Right atrium auricular region (tissue), 2 donors: Measurements from ENCODE around the gene PRF1. TPM values are rescaled to one million over a fixed set of nuclear protein-coding genes. Genes with fewer than 3 reads are reported as not detected.

Experiments
- DNase-seq: peaks from one replicate; pipeline ENCODE4 v3.0.0-alpha.2; 2019; ENCODE audit warnings: low spot score
- H3K27ac ChIP-seq, 2 donors: fragments of 200-600 bp; sonication (generic); 1 replicate in 1 of 2; 2 replicates in 1 of 2; pipeline ENCODE4 v1.5.1; 2016 to 2019
- H3K27me3 ChIP-seq, 2 donors: fragments of 200-600 bp; sonication (generic); one replicate each; pipeline versions ENCODE4 v1.5.1 to v1.6.0; 2017 to 2019
- H3K36me3 ChIP-seq: fragments of 200-600 bp; sonication (generic); one replicate; pipeline ENCODE4 v1.5.1; 2016
- H3K4me1 ChIP-seq, 2 donors: fragments of 200-600 bp; sonication (generic); one replicate each; pipeline versions ENCODE4 v1.5.1 to v1.6.0; 2017 to 2019
- H3K4me3 ChIP-seq, 2 donors: fragments of 200-600 bp; sonication (generic); 1 replicate in 1 of 2; 2 replicates in 1 of 2; pipeline ENCODE4 v1.5.1; 2017 to 2019; ENCODE audit warnings: mild to moderate bottlenecking in 1 of 2, moderate library complexity in 1 of 2
- H3K9me3 ChIP-seq, 2 donors: fragments of 200-600 bp; sonication (generic); one replicate each; pipeline ENCODE4 v1.5.1; 2019
- total RNA-seq, 2 donors: library from RNA; depleted of rRNA; stranded (reverse); fragments of >200 nt; gene quantifications; one replicate each; pipeline ENCODE4 v1.1.0, GENCODE V29; 2016
- TF ChIP-seq, protein P1 (sequence below), 2 donors: fragments of 200-600 bp; sonication (generic); IDR thresholded peaks; one replicate each; pipeline ENCODE4 v1.5.1; 2019; ENCODE audit warnings: antibody characterized with exemption in 2 of 2

Gene PRF1
- total RNA-seq, 2 donors from 2014 or later, result 1.1 to 1.4 TPM

DNA sequence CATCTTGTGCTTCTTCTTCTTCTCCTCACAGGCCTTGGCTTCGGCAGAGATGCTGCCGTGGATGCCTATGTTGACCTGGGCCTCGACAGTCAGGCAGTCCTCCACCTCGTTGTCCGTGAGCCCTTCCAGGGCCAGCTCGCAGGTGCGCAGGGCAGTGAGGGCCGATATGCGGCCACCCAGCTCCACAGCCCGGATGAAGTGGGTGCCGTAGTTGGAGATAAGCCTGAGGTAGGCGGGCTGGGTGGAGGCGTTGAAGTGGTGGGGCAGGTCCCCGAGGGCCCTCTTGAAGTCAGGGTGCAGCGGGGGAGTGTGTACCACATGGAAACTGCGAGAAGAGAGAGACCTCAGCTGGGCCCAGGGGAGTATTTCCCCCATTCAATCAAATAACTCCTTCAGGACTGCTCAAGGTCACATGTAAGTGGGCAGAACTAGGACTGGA, 3.7 kb downstream of the PRF1 start:
- H3K4me3 ChIP-seq, result no peak overlapping the region
- DNase-seq, result peak; percentile 42
- H3K4me1 ChIP-seq, result no peaks in the 10 kb centered on the region
- TF ChIP-seq, protein P1, sequence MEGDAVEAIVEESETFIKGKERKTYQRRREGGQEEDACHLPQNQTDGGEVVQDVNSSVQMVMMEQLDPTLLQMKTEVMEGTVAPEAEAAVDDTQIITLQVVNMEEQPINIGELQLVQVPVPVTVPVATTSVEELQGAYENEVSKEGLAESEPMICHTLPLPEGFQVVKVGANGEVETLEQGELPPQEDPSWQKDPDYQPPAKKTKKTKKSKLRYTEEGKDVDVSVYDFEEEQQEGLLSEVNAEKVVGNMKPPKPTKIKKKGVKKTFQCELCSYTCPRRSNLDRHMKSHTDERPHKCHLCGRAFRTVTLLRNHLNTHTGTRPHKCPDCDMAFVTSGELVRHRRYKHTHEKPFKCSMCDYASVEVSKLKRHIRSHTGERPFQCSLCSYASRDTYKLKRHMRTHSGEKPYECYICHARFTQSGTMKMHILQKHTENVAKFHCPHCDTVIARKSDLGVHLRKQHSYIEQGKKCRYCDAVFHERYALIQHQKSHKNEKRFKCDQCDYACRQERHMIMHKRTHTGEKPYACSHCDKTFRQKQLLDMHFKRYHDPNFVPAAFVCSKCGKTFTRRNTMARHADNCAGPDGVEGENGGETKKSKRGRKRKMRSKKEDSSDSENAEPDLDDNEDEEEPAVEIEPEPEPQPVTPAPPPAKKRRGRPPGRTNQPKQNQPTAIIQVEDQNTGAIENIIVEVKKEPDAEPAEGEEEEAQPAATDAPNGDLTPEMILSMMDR (IDR thresholded peaks at IDR 0.05), result no peak
- H3K36me3 ChIP-seq, result no peaks in the 10 kb centered on the region
- H3K9me3 ChIP-seq, result no peaks in the 10 kb centered on the region
- no peak overlapping the region for H3K27ac ChIP-seq
- no peaks in the 10 kb centered on the region for H3K27me3 ChIP-seq

DNA sequence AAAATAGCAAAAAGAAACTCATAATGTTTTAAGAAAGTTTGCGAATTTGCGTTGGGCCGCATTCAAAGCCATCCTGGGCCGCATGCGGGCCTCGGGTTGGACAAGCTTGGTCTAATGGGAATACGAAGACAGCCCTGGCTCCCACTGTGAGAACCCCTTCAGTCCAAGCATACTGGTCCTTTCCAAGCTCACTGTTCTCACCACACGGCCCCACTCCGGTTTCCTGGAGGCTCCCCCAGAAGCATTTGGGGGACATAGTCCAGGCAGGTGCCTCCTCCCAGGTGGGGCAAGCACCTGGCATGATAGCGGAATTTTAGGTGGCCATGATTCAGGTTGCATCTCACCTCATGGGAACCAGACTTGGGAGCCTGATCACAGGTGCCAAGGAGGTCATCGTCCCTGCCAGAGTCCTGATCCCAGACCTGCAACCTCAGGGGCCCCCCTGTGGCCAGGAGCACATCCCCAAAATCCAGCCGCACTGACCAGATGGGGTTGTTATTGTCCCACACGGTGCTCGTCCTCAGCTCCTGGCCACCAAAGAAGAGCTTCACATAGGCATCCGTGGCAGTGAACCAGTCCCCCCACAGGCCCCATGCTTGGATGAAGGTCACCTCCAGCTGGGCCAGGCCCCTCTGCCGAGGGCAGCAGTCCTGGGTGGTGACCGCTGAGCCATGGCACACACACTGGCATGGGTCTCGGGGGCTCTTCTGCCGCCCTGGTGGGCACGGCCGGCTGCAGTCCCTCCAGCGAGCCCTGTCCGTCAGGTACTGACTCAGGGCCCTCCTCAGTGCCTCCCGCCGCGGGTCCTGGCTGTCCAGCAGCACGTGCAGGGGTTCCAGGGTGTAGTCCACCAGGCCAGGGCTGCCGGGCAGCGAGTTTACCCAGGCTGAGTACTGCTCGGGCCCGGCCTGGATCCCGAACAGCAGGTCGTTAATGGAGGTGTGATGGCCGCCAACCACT, 4.4 kb downstream of the PRF1 start:
- no peak overlapping the region for H3K27ac ChIP-seq
- no peaks in the 10 kb centered on the region for H3K4me1 ChIP-seq
- TF ChIP-seq, protein P1 (IDR thresholded peaks at IDR 0.05), result no peak
- H3K4me3 ChIP-seq, result no peak overlapping the region
- DNase-seq, result peak; percentile 52
- H3K9me3 ChIP-seq, result no peaks in the 10 kb centered on the region
- no peaks in the 10 kb centered on the region for H3K36me3 ChIP-seq
- H3K27me3 ChIP-seq, result no peaks in the 10 kb centered on the region

DNA sequence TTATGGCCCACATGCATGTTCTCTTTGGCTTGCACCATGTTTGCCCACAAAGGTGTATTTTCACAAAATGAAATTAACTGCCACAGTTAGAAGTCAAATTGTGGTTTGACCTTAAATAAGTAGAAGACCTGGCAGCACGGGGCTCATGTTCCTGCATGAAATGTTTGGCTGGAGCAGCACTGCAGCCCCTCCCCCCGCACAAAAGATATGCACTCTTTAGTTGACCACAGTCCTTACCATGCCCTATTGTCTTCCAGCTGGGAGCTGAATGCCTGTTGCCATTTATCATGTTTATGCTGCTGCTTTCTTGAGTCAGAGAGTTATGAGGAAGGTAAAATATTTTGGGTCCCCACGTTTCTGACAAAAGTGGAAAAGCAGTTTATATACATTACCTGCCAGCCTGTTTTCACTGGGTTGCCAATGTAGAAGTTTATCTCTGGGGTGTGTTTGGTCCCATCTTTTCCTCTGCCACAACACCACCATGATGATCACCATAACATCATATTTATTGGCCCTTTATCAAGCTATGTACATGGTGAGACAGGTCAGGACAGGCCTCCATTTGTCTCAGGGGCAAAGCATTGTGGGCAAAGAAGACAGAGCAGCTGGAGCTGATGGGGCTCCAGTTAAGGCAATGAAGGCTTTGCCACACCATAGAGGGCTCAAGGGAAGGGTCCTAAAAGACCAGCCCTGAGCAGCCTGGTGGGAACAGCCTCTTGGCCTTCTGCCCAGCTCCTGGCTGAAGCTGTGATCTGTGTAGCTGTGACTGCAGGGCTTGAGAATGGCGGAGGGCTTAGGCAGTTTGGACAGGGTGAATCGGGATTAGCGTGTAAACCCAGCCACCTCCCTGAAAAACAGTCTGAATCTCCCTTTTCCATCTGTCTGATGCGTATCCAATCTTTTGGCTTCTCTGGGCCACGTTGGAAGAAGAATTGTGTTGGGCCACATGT, 5.4 kb downstream of the PRF1 start:
- H3K9me3 ChIP-seq, result no peaks in the 10 kb centered on the region
- H3K4me1 ChIP-seq, result no peaks in the 10 kb centered on the region
- H3K27me3 ChIP-seq, result no peaks in the 10 kb centered on the region
- TF ChIP-seq, protein P1 (IDR thresholded peaks at IDR 0.05), result no peak
- no peak overlapping the region for H3K4me3 ChIP-seq
- DNase-seq, result peak; percentile 16
- no peaks in the 10 kb centered on the region for H3K36me3 ChIP-seq
- H3K27ac ChIP-seq, result no peak overlapping the region

DNA sequence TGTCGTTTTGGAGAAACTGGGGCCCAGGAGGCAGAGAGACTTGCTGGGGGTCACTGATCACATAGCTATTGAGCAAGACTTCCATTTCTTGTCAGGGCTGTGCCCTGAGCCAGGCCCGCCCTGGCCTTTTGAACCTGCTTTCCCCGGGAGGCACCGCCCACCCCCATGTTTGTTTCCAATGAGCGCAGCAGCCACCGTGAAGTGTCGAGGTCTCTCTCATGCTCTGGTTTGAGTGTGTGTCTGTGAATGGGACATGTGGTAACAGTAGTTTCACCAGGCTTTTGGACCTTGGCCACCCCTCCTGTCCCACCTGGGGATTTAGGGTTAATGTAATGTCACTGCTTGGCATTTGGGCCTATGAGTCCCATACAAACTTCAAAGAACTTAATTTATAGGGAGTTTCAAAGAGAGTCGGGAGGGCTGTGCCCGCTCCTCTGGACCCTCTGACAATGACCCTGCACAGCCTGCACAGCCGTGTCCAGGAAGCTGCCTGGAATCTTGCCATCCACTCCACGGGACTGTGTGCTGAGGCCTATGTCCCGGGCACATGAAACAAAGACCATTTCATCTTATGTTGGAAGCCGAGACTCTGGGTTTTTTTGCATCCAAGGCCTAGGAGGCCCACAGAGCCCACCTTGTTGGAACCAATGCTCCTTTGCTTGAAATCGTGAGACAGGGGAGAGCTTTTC, 6.3 kb downstream of the PRF1 start:
- Histone ChIP-seq H3K9me3 (no peaks in the 10 kb centered on the region), H3K27me3 (no peaks in the 10 kb centered on the region), H3K4me3 (no peak overlapping the region), H3K4me1 (no peaks in the 10 kb centered on the region), H3K27ac (no peak overlapping the region), H3K36me3 (no peaks in the 10 kb centered on the region)
- peak; percentile 44 for DNase-seq
- TF ChIP-seq, protein P1 (IDR thresholded peaks at IDR 0.05), result no peak

DNA sequence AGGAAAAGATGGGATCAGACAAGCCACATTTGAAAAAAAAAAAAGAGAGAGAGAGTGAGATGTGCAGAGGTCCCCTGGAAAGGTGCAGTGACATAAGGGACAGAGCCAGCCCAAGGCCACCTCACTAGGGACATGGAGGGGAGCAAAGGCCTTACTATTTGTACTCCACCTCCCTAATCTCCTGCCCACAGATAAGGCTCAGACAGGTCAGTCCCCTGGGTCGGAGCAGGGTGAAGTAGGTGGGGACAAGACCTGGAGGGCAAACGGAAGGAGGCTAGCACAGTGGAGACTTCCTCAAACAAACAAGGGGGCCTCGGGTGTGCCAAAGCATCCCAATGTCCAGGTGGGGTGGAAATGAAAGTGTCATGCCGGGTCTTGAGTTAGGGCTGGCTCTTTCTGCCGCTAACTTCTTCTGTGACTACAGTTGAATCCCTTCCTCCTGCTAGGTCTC, 7.0 kb downstream of the PRF1 start:
- Histone ChIP-seq H3K36me3 (no peaks in the 10 kb centered on the region), H3K9me3 (no peaks in the 10 kb centered on the region), H3K4me1 (no peaks in the 10 kb centered on the region), H3K4me3 (no peak overlapping the region), H3K27ac (no peak overlapping the region), H3K27me3 (no peaks in the 10 kb centered on the region)
- TF ChIP-seq, protein P1 (IDR thresholded peaks at IDR 0.05), result no peak
- peak; percentile 49 for DNase-seq
